ENCODE measurements around the gene ENO1. TPM values are rescaled to one million over a fixed set of nuclear protein-coding genes. Genes with fewer than 3 reads are reported as not detected.

ENO1 gene
- total RNA-seq, 1 donor: 1,591 TPM

- Histone ChIP-seq H2AFZ (ENCODE audit: low read length) (no peak overlapping the region), H3K79me2 (ENCODE audit: insufficient read depth, low read length) (peaks cover 78% of the 10 kb centered on the region), H3K4me1 (ENCODE audit: insufficient read depth, low read length) (peaks cover 77% of the 10 kb centered on the region), H3K4me2 (ENCODE audit: insufficient read depth, low read length) (peak overlapping the region; percentile 36), H4K20me1 (ENCODE audit: insufficient read depth, low read length) (peaks cover 83% of the 10 kb centered on the region), H3K36me3 (ENCODE audit: insufficient read depth, low read length) (peaks cover 93% of the 10 kb centered on the region), H3K9me3 (ENCODE audit: low read depth, low read length) (no peaks in the 10 kb centered on the region), H3K4me3 (ENCODE audit: insufficient read depth, low read length) (no peak overlapping the region), H3K27ac (ENCODE audit: low read depth, low read length) (peak overlapping the region; percentile 62), H3K27me3 (ENCODE audit: insufficient read depth, low read length) (no peaks in the 10 kb centered on the region)
- TF ChIP-seq CTCF (IDR thresholded peaks at IDR 0.05; ENCODE audit: extremely low read depth, low read depth, low read length): no peak
- DNase-seq (ENCODE audit: insufficient read length, low spot score, missing footprints): peak; percentile 41
Observed at GRCh38 chr1:8871965-8872399, 6.5 kb downstream of the ENO1 start.

- no peak for DNase-seq (ENCODE audit: insufficient read length, low spot score, missing footprints)
- peak; percentile 34 for TF ChIP-seq CTCF (IDR thresholded peaks at IDR 0.05; ENCODE audit: extremely low read depth, low read depth, low read length)
- H3K79me2 ChIP-seq (ENCODE audit: insufficient read depth, low read length): peaks cover 78% of the 10 kb centered on the region
- peak overlapping the region; percentile 62 for H3K27ac ChIP-seq (ENCODE audit: low read depth, low read length)
- H3K4me1 ChIP-seq (ENCODE audit: insufficient read depth, low read length): peaks cover 77% of the 10 kb centered on the region
- H3K4me3 ChIP-seq (ENCODE audit: insufficient read depth, low read length): no peak overlapping the region
- peaks cover 97% of the 10 kb centered on the region for H3K36me3 ChIP-seq (ENCODE audit: insufficient read depth, low read length)
- peak overlapping the region; percentile 36 for H3K4me2 ChIP-seq (ENCODE audit: insufficient read depth, low read length)
- no peaks in the 10 kb centered on the region for H3K9me3 ChIP-seq (ENCODE audit: low read depth, low read length)
- no peak overlapping the region for H2AFZ ChIP-seq (ENCODE audit: low read length)
- H4K20me1 ChIP-seq (ENCODE audit: insufficient read depth, low read length): peaks cover 80% of the 10 kb centered on the region
- no peaks in the 10 kb centered on the region for H3K27me3 ChIP-seq (ENCODE audit: insufficient read depth, low read length)
Observed at GRCh38 chr1:8871539-8871935, 6.9 kb downstream of the ENO1 start.

- H3K36me3 ChIP-seq (ENCODE audit: insufficient read depth, low read length): peaks cover 97% of the 10 kb centered on the region
- peak overlapping the region; percentile 36 for H3K4me2 ChIP-seq (ENCODE audit: insufficient read depth, low read length)
- H2AFZ ChIP-seq (ENCODE audit: low read length): no peak overlapping the region
- H3K9me3 ChIP-seq (ENCODE audit: low read depth, low read length): no peaks in the 10 kb centered on the region
- H3K79me2 ChIP-seq (ENCODE audit: insufficient read depth, low read length): peaks cover 76% of the 10 kb centered on the region
- H3K27me3 ChIP-seq (ENCODE audit: insufficient read depth, low read length): no peaks in the 10 kb centered on the region
- no peak for TF ChIP-seq CTCF (IDR thresholded peaks at IDR 0.05; ENCODE audit: extremely low read depth, low read depth, low read length)
- no peak for DNase-seq (ENCODE audit: insufficient read length, low spot score, missing footprints)
- peaks cover 70% of the 10 kb centered on the region for H3K4me1 ChIP-seq (ENCODE audit: insufficient read depth, low read length)
- H4K20me1 ChIP-seq (ENCODE audit: insufficient read depth, low read length): peaks cover 73% of the 10 kb centered on the region
- no peak overlapping the region for H3K4me3 ChIP-seq (ENCODE audit: insufficient read depth, low read length)
- peak overlapping the region; percentile 62 for H3K27ac ChIP-seq (ENCODE audit: low read depth, low read length)
Observed at GRCh38 chr1:8870616-8871538, 7.6 kb downstream of the ENO1 start.

GRCh38 chr1:8870103-8870502 lies 8.4 kb downstream of the ENO1 start:
- H3K36me3 ChIP-seq (ENCODE audit: insufficient read depth, low read length): peaks cover 96% of the 10 kb centered on the region
- no peaks in the 10 kb centered on the region for H3K27me3 ChIP-seq (ENCODE audit: insufficient read depth, low read length)
- H3K4me2 ChIP-seq (ENCODE audit: insufficient read depth, low read length): no peak overlapping the region
- H3K4me3 ChIP-seq (ENCODE audit: insufficient read depth, low read length): no peak overlapping the region
- peaks cover 72% of the 10 kb centered on the region for H4K20me1 ChIP-seq (ENCODE audit: insufficient read depth, low read length)
- H3K27ac ChIP-seq (ENCODE audit: low read depth, low read length): peak overlapping the region; percentile 62
- no peak overlapping the region for H2AFZ ChIP-seq (ENCODE audit: low read length)
- TF ChIP-seq CTCF (IDR thresholded peaks at IDR 0.05; ENCODE audit: extremely low read depth, low read depth, low read length): no peak
- H3K4me1 ChIP-seq (ENCODE audit: insufficient read depth, low read length): peaks cover 63% of the 10 kb centered on the region
- H3K79me2 ChIP-seq (ENCODE audit: insufficient read depth, low read length): peaks cover 75% of the 10 kb centered on the region
- DNase-seq (ENCODE audit: insufficient read length, low spot score, missing footprints): no peak
- H3K9me3 ChIP-seq (ENCODE audit: low read depth, low read length): no peaks in the 10 kb centered on the region

Data from osteoblast (primary cell).